Stimulated activated naive CD8-positive, alpha-beta T cell treated with anti-CD3 and anti-CD28 coated beads, Interleukin-15, Interleukin-2, amounts not matched to agents 100 ng/mL and 50 ng/mL, for 24 hours (primary cell): ENCODE data around the gene FAM219B.
A peak's percentile ranks its signal among the peaks of the same experiment; 100 is the strongest.
"Not testable (repeated sequence)": the region's sequence is repeated elsewhere in the genome, so short reads cannot be mapped to it uniquely, and the experiment has no call there.

ENCODE experiments used
- H3K27ac Mint-ChIP-seq: one replicate; pipeline ENCODE4 v1.8.0; 2021; ENCODE audit warnings: mild to moderate bottlenecking, mixed read lengths
- H3K27me3 Mint-ChIP-seq: one replicate; pipeline ENCODE4 v1.8.0; 2021; ENCODE audit warnings: mixed read lengths
- H3K36me3 Mint-ChIP-seq: one replicate; pipeline ENCODE4 v1.8.0; 2021; ENCODE audit warnings: low read depth, mixed read lengths
- H3K4me1 Mint-ChIP-seq: one replicate; pipeline ENCODE4 v1.8.0; 2021; ENCODE audit warnings: low read depth, mixed read lengths
- H3K4me3 Mint-ChIP-seq: one replicate; pipeline ENCODE4 v1.8.0; 2021; ENCODE audit warnings: mild to moderate bottlenecking, mixed read lengths
- H3K9me3 Mint-ChIP-seq: one replicate; pipeline ENCODE4 v1.8.0; 2021; ENCODE audit warnings: mixed read lengths

The FAM219B gene

DNA sequence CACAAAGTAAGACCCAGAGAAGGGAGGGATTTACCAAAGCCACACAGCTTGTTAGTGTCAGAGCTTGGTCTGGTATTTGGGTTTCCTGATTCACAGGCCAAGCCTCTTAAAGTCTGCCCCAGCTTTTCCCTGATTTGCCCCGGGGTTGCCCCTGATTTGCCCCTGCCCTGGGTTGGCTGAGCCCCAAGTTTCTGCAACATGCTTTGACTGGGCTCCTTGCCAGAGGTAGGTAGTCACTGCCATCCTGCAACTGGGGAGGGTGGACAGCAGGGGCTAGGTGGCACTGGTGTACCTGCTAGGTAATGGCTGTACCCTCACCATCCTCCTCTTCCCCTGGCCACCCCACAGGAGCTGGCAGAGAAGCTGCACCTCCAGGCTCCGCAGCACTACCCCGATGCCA lies 14.3 kb downstream of the FAM219B start:
- no peaks in the 10 kb centered on the region for H3K9me3 Mint-ChIP-seq

DNA sequence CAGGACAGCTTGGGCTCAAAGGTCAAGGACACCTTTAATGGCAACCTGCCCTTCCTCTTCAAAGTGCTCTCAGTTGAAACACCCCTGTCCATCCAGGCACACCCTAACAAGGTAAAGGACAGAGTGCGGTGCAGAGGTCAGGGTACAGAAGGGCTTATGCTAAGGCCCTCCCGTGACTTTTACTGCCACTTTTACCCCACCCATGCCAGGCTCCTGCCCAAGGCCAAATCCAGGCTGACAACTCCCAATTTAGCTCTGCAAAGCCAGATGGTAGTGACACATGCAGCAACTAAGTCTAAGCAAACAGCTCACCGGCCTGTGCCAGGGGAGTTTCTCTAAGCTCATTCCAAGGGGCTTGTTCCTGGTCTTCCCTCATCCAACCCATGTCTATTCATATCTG lies 15.2 kb downstream of the FAM219B start:
- peaks cover 46% of the 10 kb centered on the region for H3K4me1 Mint-ChIP-seq
- peaks cover 26% of the 10 kb centered on the region for H3K36me3 Mint-ChIP-seq
- no peaks in the 10 kb centered on the region for H3K27me3 Mint-ChIP-seq
- no peaks in the 10 kb centered on the region for H3K9me3 Mint-ChIP-seq
- peak overlapping the region; percentile 91 for H3K4me3 Mint-ChIP-seq
- H3K27ac Mint-ChIP-seq = peak overlapping the region; percentile 94

More for the DNA sequence above, 14.3 kb downstream of the FAM219B start:
- H3K27ac Mint-ChIP-seq = no peak overlapping the region
- no peaks in the 10 kb centered on the region for H3K27me3 Mint-ChIP-seq
- peaks cover 46% of the 10 kb centered on the region for H3K4me1 Mint-ChIP-seq
- H3K4me3 Mint-ChIP-seq = no peak overlapping the region
- peaks cover 26% of the 10 kb centered on the region for H3K36me3 Mint-ChIP-seq

DNA sequence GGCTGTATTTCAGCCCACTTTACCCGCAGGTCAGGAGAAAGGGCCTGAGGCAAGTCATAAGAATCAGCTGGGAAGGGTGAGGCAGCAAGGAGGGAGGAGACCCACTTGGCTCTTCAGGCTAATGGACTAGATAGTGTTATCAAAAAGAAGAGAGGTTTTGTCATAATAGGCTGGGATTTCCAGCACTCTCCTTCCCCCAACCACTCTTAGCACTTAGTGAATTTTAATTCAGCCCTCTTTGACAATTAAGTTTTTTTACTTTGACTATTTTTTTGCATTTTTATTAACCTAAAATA lies 16.0 kb downstream of the FAM219B start:
- peak overlapping the region; percentile 91 for H3K4me3 Mint-ChIP-seq
- H3K9me3 Mint-ChIP-seq = no peaks in the 10 kb centered on the region
- H3K4me1 Mint-ChIP-seq = peaks cover 46% of the 10 kb centered on the region
- H3K27me3 Mint-ChIP-seq = no peaks in the 10 kb centered on the region
- peak overlapping the region; percentile 94 for H3K27ac Mint-ChIP-seq
- peaks cover 26% of the 10 kb centered on the region for H3K36me3 Mint-ChIP-seq

DNA sequence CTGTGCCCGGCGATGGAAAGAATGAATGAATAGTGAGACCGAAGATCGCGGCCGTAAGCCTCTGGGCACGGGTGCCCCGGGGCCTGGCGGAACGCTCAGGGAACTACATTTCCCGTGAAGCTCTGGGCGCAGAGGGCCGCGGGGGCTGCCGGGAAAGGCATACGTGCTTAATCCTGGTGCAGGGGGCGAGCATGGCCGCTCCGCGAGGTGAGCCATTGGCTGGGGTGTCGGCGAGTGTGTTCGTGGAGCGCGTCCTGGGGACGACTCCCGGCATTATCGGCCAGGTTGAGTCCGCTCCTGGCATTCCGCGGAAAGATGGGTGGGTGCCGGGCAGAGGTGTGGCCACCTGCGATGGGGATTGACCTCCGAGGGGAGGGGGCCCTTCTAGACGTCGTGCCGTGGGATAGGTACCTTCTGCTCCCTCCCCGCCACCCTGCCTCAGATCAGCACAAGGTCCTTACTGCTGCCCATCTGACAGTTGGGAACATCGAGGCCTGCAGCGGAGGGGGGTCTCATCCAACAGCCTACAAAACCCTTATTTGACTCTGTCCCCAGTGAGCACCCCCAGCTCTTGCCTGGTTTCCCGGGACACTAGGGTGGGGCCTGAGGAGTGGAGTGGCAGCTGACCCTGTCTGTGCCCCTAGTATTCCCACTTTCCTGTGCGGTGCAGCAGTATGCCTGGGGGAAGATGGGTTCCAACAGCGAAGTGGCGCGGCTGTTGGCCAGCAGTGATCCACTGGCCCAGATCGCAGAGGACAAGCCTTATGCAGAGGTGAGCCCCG lies 16.6 kb downstream of the FAM219B start, which contains the start of gene MPI:
MPI (plus strand) TSS at position 160 of the 782 bp plus-strand sequence; CDS start at position 192, 32 bp downstream.
- Mint-ChIP-seq H3K4me1 (peaks cover 46% of the 10 kb centered on the region), H3K4me3 (peak within 1 kb of the TSS; percentile 91), H3K27ac (peak within 1 kb of the TSS; percentile 94), H3K36me3 (peaks cover 26% of the 10 kb centered on the region), H3K27me3 (no peaks in the 10 kb centered on the region), H3K9me3 (no peaks in the 10 kb centered on the region)

DNA sequence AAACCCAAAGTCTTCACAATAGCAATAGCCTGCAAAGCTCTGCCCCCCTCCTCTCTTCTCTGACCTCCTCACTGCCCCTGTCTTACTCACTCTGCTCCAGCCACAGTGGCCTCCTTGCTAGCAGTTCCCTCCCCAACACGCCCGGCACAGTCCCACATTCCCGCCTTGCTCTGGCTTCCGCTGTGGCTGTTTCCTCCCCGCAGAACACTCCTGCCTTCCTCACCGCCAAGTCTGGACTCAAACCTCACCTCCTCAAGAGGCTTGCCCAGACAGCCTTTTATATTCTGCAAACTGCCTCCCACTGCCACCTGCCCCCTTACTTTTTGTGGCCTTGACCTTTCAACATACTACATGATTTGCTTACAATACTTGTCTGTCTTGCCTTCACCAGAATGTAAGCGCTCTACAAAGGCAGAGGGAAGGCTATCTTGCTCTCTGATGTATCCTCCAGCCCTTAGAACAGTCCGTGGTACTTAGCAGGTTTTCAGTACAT lies 17.2 kb downstream of the FAM219B start:
- peaks cover 46% of the 10 kb centered on the region for H3K4me1 Mint-ChIP-seq
- peak overlapping the region; percentile 91 for H3K4me3 Mint-ChIP-seq
- no peaks in the 10 kb centered on the region for H3K9me3 Mint-ChIP-seq
- H3K27me3 Mint-ChIP-seq = no peaks in the 10 kb centered on the region
- peak overlapping the region; percentile 94 for H3K27ac Mint-ChIP-seq
- peaks cover 26% of the 10 kb centered on the region for H3K36me3 Mint-ChIP-seq

DNA sequence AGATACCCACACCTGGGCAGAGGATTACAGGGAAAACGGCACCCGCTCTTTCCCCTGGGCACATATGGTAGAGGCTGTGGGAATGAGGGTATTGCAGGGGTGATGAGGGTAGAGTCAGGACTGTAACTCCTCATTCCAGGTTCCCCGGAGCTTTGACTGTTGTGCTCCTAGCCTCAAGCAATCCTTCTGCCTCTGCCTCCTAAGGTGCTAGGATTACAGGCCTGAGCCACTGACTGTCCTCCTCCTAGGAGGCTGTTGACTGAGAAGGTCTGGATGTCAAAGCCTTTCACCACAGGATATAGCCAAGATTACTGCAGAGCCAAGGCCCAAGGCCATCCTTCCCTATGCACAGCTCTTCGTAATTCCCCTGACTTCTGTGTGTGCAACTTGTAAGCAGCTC lies 17.9 kb downstream of the FAM219B start:
- Mint-ChIP-seq H3K9me3 (no peaks in the 10 kb centered on the region), H3K4me1 (peaks cover 47% of the 10 kb centered on the region), H3K27ac (peak overlapping the region; percentile 94), H3K4me3 (peak overlapping the region; percentile 91), H3K36me3 (peaks cover 24% of the 10 kb centered on the region), H3K27me3 (no peaks in the 10 kb centered on the region)

DNA sequence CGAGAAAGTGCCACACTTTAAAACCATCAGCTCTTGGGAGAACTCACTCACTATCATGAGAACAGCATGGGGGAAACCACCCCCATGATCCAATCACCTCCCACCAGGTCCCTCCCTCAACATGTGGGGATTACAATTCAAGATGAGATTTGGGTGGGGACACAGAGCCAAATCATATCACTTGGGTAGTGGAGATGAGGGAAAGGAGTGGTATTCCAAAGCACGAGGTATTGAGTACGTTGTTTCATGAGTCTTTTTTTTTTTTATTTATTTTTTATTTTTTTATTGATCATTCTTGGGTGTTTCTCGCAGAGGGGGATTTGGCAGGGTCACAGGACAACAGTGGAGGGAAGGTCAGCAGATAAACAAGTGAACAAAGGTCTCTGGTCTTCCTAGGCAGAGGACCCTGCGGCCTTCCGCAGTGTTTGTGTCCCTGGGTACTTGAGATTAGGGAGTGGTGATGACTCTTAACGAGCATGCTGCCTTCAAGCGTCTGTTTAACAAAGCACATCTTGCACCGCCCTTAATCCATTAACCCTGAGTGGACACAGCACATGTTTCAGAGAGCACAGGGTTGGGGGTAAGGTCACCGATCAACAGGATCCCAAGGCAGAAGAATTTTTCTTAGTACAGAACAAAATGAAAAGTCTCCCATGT lies 19.0 kb downstream of the FAM219B start:
- H3K4me3 Mint-ChIP-seq, H3K27ac Mint-ChIP-seq, H3K9me3 Mint-ChIP-seq, H3K27me3 Mint-ChIP-seq: not testable (repeated sequence)
- peaks cover 14% of the 10 kb centered on the region for H3K36me3 Mint-ChIP-seq
- H3K4me1 Mint-ChIP-seq = peaks cover 36% of the 10 kb centered on the region

DNA sequence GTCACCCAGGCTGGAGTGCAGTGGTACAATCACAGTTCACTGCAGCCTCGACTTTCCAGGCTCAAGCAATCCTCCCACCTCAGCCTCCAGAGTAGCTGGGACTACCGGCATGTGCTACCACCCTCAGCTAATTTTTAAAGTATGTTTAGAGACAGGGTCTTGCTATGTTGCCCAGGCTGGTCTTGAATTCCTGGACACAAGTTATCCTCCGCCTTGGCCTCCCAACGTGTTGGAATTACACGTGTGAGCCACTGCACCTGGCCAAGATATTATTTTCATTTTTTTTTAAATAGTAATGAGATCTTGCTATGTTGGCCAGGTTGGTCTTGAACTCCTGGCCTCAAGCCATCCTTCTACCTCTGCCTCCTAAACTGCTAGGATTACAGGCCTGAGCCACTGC lies 21.2 kb downstream of the FAM219B start:
- H3K9me3 Mint-ChIP-seq = no peaks in the 10 kb centered on the region
- H3K4me1 Mint-ChIP-seq = peaks cover 15% of the 10 kb centered on the region
- H3K4me3 Mint-ChIP-seq = no peak overlapping the region
- no peak overlapping the region for H3K27ac Mint-ChIP-seq
- no peaks in the 10 kb centered on the region for H3K27me3 Mint-ChIP-seq
- H3K36me3 Mint-ChIP-seq = no peaks in the 10 kb centered on the region

DNA sequence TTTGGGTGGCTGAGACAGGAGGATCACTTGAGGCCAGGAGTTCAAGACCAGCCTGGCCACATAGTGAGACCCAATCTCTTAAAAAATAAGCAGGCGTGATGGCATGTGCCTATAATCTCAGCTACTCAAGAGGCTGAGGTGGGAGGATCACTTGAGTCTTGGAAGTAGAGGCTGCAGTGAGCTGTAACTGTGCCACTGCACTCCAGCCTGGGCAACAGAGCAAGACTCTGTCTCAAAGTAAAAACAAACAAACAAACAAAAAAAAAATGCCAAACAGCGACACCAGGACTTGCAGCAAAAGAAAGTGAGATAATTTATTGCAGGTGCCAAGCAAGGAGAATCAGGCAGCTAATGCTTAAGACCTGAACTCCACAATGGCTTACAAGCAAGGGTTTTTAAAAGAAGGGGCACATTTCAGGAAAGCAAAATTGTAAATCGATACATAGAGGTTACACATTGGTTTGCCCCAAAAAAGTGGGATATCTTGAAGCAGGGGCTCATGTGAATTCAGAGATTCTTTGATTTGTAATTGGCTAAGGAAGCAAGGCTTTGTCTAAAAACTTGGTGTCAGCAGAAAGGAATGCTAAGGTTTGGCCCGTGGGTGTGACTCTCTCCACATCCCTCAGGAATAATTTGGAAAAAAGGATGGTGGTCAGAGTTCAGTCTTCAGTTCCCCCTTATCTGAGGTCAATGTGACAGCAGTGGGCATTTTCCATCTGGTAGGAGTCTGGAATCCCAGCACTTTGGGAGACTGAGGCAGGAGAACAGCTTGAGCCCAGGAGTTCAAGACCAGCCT lies 22.0 kb downstream of the FAM219B start:
- peaks cover 12% of the 10 kb centered on the region for H3K4me1 Mint-ChIP-seq
- no peaks in the 10 kb centered on the region for H3K27me3 Mint-ChIP-seq
- no peaks in the 10 kb centered on the region for H3K9me3 Mint-ChIP-seq
- no peak overlapping the region for H3K27ac Mint-ChIP-seq
- H3K36me3 Mint-ChIP-seq = no peaks in the 10 kb centered on the region
- no peak overlapping the region for H3K4me3 Mint-ChIP-seq

DNA sequence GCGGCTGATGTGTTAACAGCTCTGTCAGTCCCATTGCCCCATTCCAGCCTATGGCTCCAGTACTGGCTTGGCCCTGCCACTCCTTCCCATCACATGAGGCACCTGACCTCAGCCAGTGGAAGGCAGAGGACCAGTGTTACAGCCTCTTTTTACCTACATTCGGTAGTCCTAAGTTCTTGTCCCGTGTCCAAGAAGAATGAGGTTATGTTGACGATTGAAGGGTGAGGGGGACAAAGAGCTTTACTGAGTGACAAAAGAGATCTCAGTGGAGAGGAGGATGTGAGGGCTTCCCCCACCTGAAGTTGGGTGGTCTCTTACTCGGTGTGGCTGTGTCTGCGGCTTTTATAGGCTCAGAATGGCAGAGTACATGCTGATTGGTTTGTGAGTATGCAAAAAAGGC lies 24.1 kb downstream of the FAM219B start:
- Mint-ChIP-seq H3K9me3 (no peaks in the 10 kb centered on the region), H3K27ac (no peak overlapping the region), H3K36me3 (no peaks in the 10 kb centered on the region), H3K4me3 (no peak overlapping the region), H3K4me1 (peaks cover 3% of the 10 kb centered on the region), H3K27me3 (no peaks in the 10 kb centered on the region)

DNA sequence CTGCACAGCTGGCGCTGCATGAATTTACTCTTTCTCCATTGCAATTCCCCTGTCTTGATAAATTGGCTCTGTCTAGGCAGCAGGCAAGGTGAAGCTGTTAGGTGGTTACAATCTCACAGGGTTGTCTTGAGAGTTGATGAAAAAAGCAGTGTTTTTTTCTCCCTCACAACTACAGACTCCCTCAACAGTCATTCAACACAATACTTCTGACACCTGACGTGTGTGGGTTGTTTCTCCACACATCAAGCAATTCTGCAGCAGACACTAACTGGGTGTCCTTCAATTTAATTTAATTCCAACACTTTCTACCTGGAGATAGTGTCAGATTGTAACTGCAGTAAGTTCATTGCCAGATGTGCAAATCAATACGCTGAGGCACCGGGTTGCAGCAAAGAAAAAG lies 28.4 kb downstream of the FAM219B start:
- Mint-ChIP-seq H3K4me1 (peaks cover 9% of the 10 kb centered on the region), H3K27me3 (no peaks in the 10 kb centered on the region), H3K36me3 (no peaks in the 10 kb centered on the region), H3K27ac (no peak overlapping the region), H3K4me3 (no peak overlapping the region), H3K9me3 (no peaks in the 10 kb centered on the region)

DNA sequence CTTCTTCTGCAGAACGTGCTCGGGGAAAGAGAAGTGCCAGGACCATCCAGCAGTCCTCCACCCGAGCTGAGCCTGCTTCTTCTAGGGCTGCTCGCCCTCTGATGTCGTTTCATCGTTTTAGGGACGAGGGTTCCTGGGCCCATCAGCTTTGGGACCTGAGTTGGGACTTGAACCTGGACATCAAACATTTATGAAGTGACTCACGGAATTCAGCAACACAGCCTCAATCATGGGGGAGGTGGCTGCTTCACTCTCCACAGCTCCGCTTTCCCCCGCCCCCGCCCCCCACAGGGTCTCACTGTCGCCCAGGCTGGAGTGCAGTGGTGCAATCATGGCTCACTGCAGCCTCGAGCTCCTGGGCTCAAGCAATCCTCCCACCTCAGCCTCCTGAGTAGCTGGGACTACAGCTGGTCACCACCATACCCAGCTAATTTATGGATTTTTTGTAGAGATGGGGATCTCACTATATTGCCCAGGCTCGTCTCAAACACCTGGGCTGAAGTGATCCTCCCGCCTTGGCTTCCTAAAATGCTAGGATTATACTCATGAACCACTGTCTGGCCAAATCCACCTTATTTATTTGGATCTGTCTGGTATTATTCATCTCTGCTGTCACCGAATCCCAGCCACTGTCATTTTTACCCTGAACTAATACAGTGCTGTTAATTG lies 32.8 kb downstream of the FAM219B start:
- Mint-ChIP-seq H3K4me3 (peak overlapping the region; percentile 96), H3K36me3 (peaks cover 6% of the 10 kb centered on the region), H3K27ac (peak overlapping the region; percentile 92), H3K27me3 (no peaks in the 10 kb centered on the region), H3K9me3 (no peaks in the 10 kb centered on the region), H3K4me1 (peaks cover 48% of the 10 kb centered on the region)

DNA sequence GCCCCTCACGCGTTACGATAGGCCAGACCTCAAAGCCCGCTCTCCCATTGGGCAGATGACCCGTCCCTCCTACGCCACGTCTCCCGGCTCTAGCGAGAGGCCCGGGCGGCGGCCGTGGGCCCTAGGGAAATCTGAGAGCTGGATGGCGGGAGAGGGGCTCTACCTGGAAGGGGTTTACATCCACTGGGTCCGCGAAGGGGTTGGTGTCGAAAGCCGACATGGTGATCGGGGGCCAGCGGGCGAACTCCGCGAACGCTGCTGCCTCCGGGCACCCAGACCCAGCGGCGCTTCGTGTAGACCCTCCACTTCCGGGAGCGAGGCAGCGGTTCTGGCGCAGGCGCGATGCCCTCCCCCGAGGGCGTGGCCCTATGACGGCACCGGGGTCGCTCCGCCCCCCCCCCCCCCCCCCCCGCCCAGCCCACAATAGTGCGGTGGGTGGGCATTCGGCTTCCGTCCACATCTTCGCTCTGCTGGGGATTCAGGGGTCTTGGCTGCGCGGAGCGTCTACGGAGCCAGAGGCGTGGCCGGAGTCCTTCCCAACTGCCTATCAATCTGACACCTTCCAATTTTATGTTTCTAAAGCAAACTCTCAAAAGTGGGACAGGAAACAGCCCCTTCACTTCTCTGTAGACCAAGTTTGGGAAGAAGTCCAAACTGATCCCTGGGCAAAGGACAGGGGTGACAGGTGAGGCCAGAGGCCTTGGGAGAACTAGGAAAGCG lies 33.5 kb downstream of the FAM219B start, which contains the start of gene SCAMP2:
SCAMP2 (minus strand) TSS at position 330 of the 720 bp plus-strand sequence; CDS start at position 220, 110 bp downstream.
- Mint-ChIP-seq H3K27ac (peak within 1 kb of the TSS; percentile 92), H3K4me3 (peak within 1 kb of the TSS; percentile 96), H3K9me3 (no peaks in the 10 kb centered on the region), H3K27me3 (no peaks in the 10 kb centered on the region), H3K4me1 (peaks cover 55% of the 10 kb centered on the region), H3K36me3 (peaks cover 9% of the 10 kb centered on the region)

DNA sequence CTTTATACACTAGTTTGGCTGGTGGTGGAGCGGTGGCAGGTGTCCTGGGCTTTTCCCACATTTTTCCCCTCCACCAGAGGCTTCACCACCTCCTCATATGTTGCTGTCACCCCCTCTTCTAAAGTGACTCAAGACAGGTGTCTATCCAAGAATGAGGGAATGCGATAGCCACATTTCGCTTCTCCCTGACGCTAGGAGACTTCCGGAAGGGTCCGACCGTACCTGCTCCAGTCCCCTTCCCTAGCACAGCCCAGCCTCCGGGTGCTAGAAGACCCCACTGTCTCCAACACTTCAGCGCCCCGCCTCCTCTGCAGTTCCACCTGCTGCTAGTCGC lies 34.0 kb downstream of the FAM219B start:
- Mint-ChIP-seq H3K27me3 (no peaks in the 10 kb centered on the region), H3K27ac (peak overlapping the region; percentile 92), H3K4me1 (peaks cover 61% of the 10 kb centered on the region), H3K4me3 (peak overlapping the region; percentile 96), H3K9me3 (no peaks in the 10 kb centered on the region), H3K36me3 (peaks cover 14% of the 10 kb centered on the region)
